ENCODE measurements around the gene ACOT7. TPM values are rescaled to one million over a fixed set of nuclear protein-coding genes. Genes with fewer than 3 reads are reported as not detected.

The ACOT7 gene
- total RNA-seq, 1 experiment from 2014 or later = 165 TPM

DNA sequence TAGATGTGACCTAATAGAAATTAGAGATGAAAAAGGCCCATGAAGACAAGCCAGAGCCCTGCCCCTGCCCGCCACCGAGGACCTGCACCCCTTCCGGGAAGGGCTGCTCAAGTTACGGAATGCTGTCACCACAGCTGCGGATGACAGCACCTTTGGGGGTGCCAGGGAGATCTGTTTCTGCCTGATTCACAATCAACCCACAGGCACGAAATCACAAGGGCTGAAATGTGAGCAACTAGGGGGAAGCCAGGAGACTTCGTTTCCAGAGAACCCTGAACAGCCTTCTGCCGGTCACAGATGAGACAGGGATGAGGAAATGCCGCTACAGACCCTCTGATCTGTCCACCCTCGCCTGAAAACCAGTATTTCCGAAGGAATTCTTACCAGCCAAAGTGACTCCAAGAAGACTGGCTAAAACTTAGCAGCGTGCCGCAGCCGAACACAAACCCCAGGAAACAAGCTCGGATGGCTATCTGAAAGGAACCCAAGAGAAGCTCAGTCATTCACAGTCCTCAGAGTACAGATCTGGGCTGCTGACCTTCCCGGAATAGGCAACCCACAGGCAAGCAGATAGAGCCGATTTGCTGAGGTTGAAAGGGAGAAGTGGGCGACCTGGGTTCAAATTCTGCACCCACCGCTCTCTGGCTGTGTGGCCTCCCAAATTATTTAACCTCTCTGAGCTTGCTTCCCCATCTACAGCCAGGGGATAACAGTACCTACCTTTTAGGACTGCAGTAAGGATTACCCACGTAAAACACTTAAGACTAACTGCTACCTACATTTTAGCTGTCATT, 158.9 kb downstream of the ACOT7 start:
- H3K4me1 ChIP-seq (ENCODE audit: insufficient read depth, low read length) = peaks cover 15% of the 10 kb centered on the region
- peak overlapping the region; percentile 93 for H3K4me2 ChIP-seq (ENCODE audit: low read length)
- BruUV-seq (replicated peaks) = TSS peak; percentile 88
- TF ChIP-seq EZH2phosphoT487 (IDR thresholded peaks at IDR 0.05; ENCODE audit: borderline replicate concordance, low read length) (no peak), CTCF (conservative IDR thresholded peaks at IDR 0.05; ENCODE audit: low read depth, low read length) (no peak), EZH2 (IDR thresholded peaks at IDR 0.05; ENCODE audit: low read length, unreplicated experiment) (no peak)
- H3K9me2 ChIP-seq (replicated peaks; ENCODE audit: low read length) = no peaks in the 10 kb centered on the region
- DNase-seq (peak; percentile 58), ATAC-seq (peak; percentile 23)
- H3K27ac ChIP-seq (ENCODE audit: low read length) = peak overlapping the region; percentile 4
- H3K79me2 ChIP-seq (ENCODE audit: low read length) = peaks cover 52% of the 10 kb centered on the region
- ChIA-PET CTCF (interaction anchor here (1.8 to 2.0 kb wide), 2 partner anchors 10 to 30 kb away, joined by 8 to 18 read pairs; no protein-coding TSS in a partner anchor), POLR2A (ENCODE audit: unreplicated experiment) (interaction anchor here (0.6 to 1.0 kb wide), 2 partner anchors 30 to 129 kb away, joined by 4 to 7 read pairs; no protein-coding TSS in a partner anchor)
- no peaks in the 10 kb centered on the region for H3K9me3 ChIP-seq (ENCODE audit: low read length)
- no peak overlapping the region for H2AFZ ChIP-seq (ENCODE audit: low read length)
- H3K36me3 ChIP-seq (ENCODE audit: low read depth, low read length) = peaks cover 28% of the 10 kb centered on the region
- H3K9ac ChIP-seq (ENCODE audit: low read length) = peak overlapping the region; percentile 89
- H3F3A ChIP-seq (ENCODE audit: low read length, unreplicated experiment) = no peaks in the 10 kb centered on the region
- peaks cover 12% of the 10 kb centered on the region for H4K20me1 ChIP-seq (ENCODE audit: low read length)
- intact Hi-C loops (cut with micrococcal nuclease) = loop anchor here (1.0 kb wide), 1 partner anchor 29 kb away; no protein-coding TSS in a partner anchor
- H3K4me3 ChIP-seq (ENCODE audit: low read length) = peak overlapping the region; percentile 82
- no peaks in the 10 kb centered on the region for H3K27me3 ChIP-seq (ENCODE audit: low read length)

- H4K20me1 ChIP-seq (ENCODE audit: low read length) = peaks cover 12% of the 10 kb centered on the region
- no peaks in the 10 kb centered on the region for H3K27me3 ChIP-seq (ENCODE audit: low read length)
- TF ChIP-seq CTCF (conservative IDR thresholded peaks at IDR 0.05; ENCODE audit: low read depth, low read length) = no peak
- H3K4me1 ChIP-seq (ENCODE audit: insufficient read depth, low read length) = peaks cover 15% of the 10 kb centered on the region
- H2AFZ ChIP-seq (ENCODE audit: low read length) = no peak overlapping the region
- H3K4me3 ChIP-seq (ENCODE audit: low read length) = peak overlapping the region; percentile 82; the same call in 1 of the 2 replicates
- no peaks in the 10 kb centered on the region for H3K9me2 ChIP-seq (replicated peaks; ENCODE audit: low read length)
- peaks cover 31% of the 10 kb centered on the region for H3K36me3 ChIP-seq (ENCODE audit: low read depth, low read length)
- intact Hi-C loops (cut with micrococcal nuclease) = no loop called here
- H3K79me2 ChIP-seq (ENCODE audit: low read length) = peaks cover 55% of the 10 kb centered on the region
- ChIA-PET POLR2A (ENCODE audit: unreplicated experiment) (no interaction called here), CTCF (interaction anchor here (0.8 to 1.2 kb wide), 2 partner anchors 11 to 29 kb away, joined by 4 to 5 read pairs; no protein-coding TSS in a partner anchor)
- peak overlapping the region; percentile 93 for H3K4me2 ChIP-seq (ENCODE audit: low read length)
- H3K9ac ChIP-seq (ENCODE audit: low read length) = no peak overlapping the region
- H3F3A ChIP-seq (ENCODE audit: low read length, unreplicated experiment) = no peaks in the 10 kb centered on the region
- no peak for ATAC-seq
- peak; percentile 58 for DNase-seq
- H3K9me3 ChIP-seq (ENCODE audit: low read length) = no peaks in the 10 kb centered on the region
- BruUV-seq (replicated peaks) = no TSS peak
- no peak overlapping the region for H3K27ac ChIP-seq (ENCODE audit: low read length)
Observed at GRCh38 chr1:6233376-6233775, 160.2 kb downstream of the ACOT7 start.

DNA sequence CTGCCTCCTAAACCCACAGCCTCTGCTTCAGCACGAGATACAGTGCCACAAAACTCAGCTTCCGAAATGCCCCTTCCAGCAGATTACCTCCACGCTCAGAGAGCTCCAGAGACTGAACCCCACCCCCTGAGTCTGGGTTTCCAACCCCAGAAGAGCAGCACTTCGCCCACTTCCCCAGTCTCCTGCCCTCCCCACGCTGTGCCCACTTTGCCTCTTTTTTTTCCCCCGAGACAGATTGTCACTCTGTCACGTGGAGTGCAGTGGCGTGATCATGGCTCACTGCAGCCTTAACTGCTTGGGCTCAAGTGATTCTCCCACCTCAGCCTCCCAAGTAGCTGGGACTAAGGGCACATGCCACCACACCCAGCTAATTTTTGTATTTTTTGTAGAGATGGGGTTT, 167.9 kb downstream of the ACOT7 start:
- Histone ChIP-seq H3K4me1 (ENCODE audit: insufficient read depth, low read length) (peaks cover 45% of the 10 kb centered on the region), H3K27me3 (ENCODE audit: low read length) (no peaks in the 10 kb centered on the region), H3K27ac (ENCODE audit: low read length) (no peak overlapping the region), H3F3A (ENCODE audit: low read length, unreplicated experiment) (peaks cover 13% of the 10 kb centered on the region), H3K4me3 (ENCODE audit: low read length) (no peak overlapping the region), H2AFZ (ENCODE audit: low read length) (no peak overlapping the region), H3K79me2 (ENCODE audit: low read length) (peaks cover 47% of the 10 kb centered on the region; the same call in 1 of the 2 replicates), H3K9me3 (ENCODE audit: low read length) (no peaks in the 10 kb centered on the region), H3K4me2 (ENCODE audit: low read length) (no peak overlapping the region), H3K9me2 (replicated peaks; ENCODE audit: low read length) (no peaks in the 10 kb centered on the region), H3K9ac (ENCODE audit: low read length) (no peak overlapping the region), H4K20me1 (ENCODE audit: low read length) (0 out of 2 replicates have a peak, but pooled peaks cover 12% of the 10 kb centered on the region), H3K36me3 (ENCODE audit: low read depth, low read length) (peaks cover 62% of the 10 kb centered on the region)
- ATAC-seq = no peak
- POLR2A ChIA-PET (ENCODE audit: unreplicated experiment) = no interaction called here
- BruUV-seq (replicated peaks) = no TSS peak
- DNase-seq = no peak
- CTCF ChIA-PET = interaction anchor here (0.5 kb wide), 1 partner anchor 190 kb away, joined by 4 read pairs; no protein-coding TSS in a partner anchor
- TF ChIP-seq CTCF (conservative IDR thresholded peaks at IDR 0.05; ENCODE audit: low read depth, low read length) = no peak
- TF ChIP-seq EZH2 (IDR thresholded peaks at IDR 0.05; ENCODE audit: low read length, unreplicated experiment) = no peak
- no peak for TF ChIP-seq EZH2phosphoT487 (IDR thresholded peaks at IDR 0.05; ENCODE audit: borderline replicate concordance, low read length)
- intact Hi-C loops (cut with micrococcal nuclease) = no loop called here

Data from PC-3 (cell line).